GM12878 (cell line): ENCODE results near the gene BCO1. TPM values are rescaled to one million over a fixed set of nuclear protein-coding genes. Genes with fewer than 3 reads are reported as not detected.
A peak's percentile ranks its signal among the peaks of the same experiment; 100 is the strongest.

Experiments used
- ATAC-seq: fragments of 200-7000 bp; cut with Tn5 transposase; 3 replicates; pipeline ENCODE4 v1.9.1; 2020; ENCODE audit warnings: mild to moderate bottlenecking, moderate library complexity
- Bru-seq: library from RNA; stranded (reverse); fragments of 400-500 nt; gene quantifications from one replicate; lab custom pipeline; 2021; lab: Mats Ljungman, UMichigan
- BruChase-seq, 2 experiments: library from RNA; stranded (reverse); fragments of 400-500 nt; gene quantifications; one replicate each; lab custom pipeline; 2021; lab: Mats Ljungman, UMichigan
- BruUV-seq: library from RNA; stranded (reverse); fragments of 400-500 nt; replicated peaks from 2 replicates; lab custom pipeline; 2021; lab: Mats Ljungman, UMichigan
- CTCF ChIA-PET: fragments of 300-600 bp; sonication (Branson Sonifier 250); formaldehyde crosslinking; extraction: SDS; loops from one replicate; lab custom pipeline; 2021; ENCODE audit warnings: inconsistent platforms; lab: Yijun Ruan, JAX
- POLR2A ChIA-PET: fragments of 350-600 bp; formaldehyde crosslinking; extraction: SDS; loops from one replicate; lab custom pipeline; 2021; ENCODE audit warnings: inconsistent platforms; lab: Charles Lee
- RAD21 ChIA-PET: fragments of 300-600 bp; sonication (Branson Sonifier 250); formaldehyde crosslinking; loops from one replicate; lab custom pipeline; 2023; ENCODE audit warnings: antibody characterized with exemption; ENCODE audit not compliant: unreplicated experiment; lab: Charles Lee
- SMC1A ChIA-PET: fragments of 300-600 bp; sonication (Branson Sonifier 250); formaldehyde crosslinking; loops from one replicate; lab custom pipeline; 2023; ENCODE audit not compliant: unreplicated experiment, uncharacterized antibody; lab: Charles Lee
- DNase-seq: peaks from one replicate; pipeline ENCODE4 v3.0.0-alpha.2; 2011; ENCODE audit warnings: low read depth, low spot score
- FAIRE-seq: peaks from 3 replicates; lab custom pipeline; 2011; peaks lifted over from hg19 to GRCh38; lab: Jason Lieb, UNC
- H2AFZ ChIP-seq: 2 replicates; pipeline ENCODE4 v1.6.0; 2011; ENCODE audit warnings: low read depth, low read length, control low read depth; ENCODE audit not compliant: control insufficient read depth
- H3K27ac ChIP-seq: 2 replicates; pipeline ENCODE4 v1.5.1; 2011; ENCODE audit warnings: control low read depth; ENCODE audit not compliant: control insufficient read depth, insufficient read depth
- H3K27me3 ChIP-seq, 2 experiments: replicated peaks in 1 of 2; 2 replicates each; pipeline versions ENCODE4 v1.6.0 to v1.6.1; 2011; ENCODE audit warnings: low read length in 1 of 2; ENCODE audit not compliant: control insufficient read depth in 2 of 2, insufficient read depth in 2 of 2
- H3K36me3 ChIP-seq, 2 experiments: 2 replicates each; pipeline ENCODE4 v1.5.1; 2011; ENCODE audit warnings: low read length in 1 of 2; ENCODE audit not compliant: control insufficient read depth in 2 of 2, insufficient read depth in 2 of 2
- H3K4me1 ChIP-seq: 2 replicates; pipeline ENCODE4 v1.6.1; 2011; ENCODE audit warnings: mild to moderate bottlenecking, low read length, moderate library complexity, mixed read lengths; ENCODE audit not compliant: control insufficient read depth, insufficient read depth
- H3K4me2 ChIP-seq: 2 replicates; pipeline ENCODE4 v1.6.0; 2011; ENCODE audit warnings: control low read depth; ENCODE audit not compliant: control insufficient read depth, insufficient read depth
- H3K4me3 ChIP-seq: fragments of 200-600 bp; sonication (generic); 2 replicates; pipeline ENCODE4 v1.5.1; 2016
- H3K79me2 ChIP-seq: 2 replicates; pipeline ENCODE4 v1.6.0; 2011; ENCODE audit warnings: low read length; ENCODE audit not compliant: control insufficient read depth, insufficient read depth
- H3K9ac ChIP-seq: 2 replicates; pipeline ENCODE4 v1.8.0; 2011; ENCODE audit warnings: low read length, control low read depth, mixed read lengths; ENCODE audit not compliant: control insufficient read depth, insufficient read depth
- H3K9me3 ChIP-seq: replicated peaks from 3 replicates; pipeline ENCODE4 v1.5.1; 2011; ENCODE audit warnings: mild to moderate bottlenecking, low read length; ENCODE audit not compliant: control insufficient read depth, insufficient read depth
- H4K20me1 ChIP-seq: 2 replicates; pipeline ENCODE4 v1.6.0; 2011; ENCODE audit not compliant: control insufficient read depth, insufficient read depth
- BMI1 ChIP-seq: fragments of 450-650 bp; IDR thresholded peaks from 2 replicates; pipeline ENCODE4 v1.6.1; 2016; ENCODE audit warnings: mild to moderate bottlenecking, moderate library complexity, borderline replicate concordance
- ZNF384 ChIP-seq: IDR thresholded peaks from 2 replicates; pipeline ENCODE4 v1.6.1; 2012; ENCODE audit warnings: low read depth, mild to moderate bottlenecking, low read length, improper control_type of control experiment, borderline replicate concordance
- WGBS: methylation state at CpG from one replicate; pipeline ENCODE4 v1.1.6; 2016; ENCODE audit warnings: low lambda C conversion rate; ENCODE audit not compliant: insufficient replicate concordance, insufficient coverage; ENCODE audit errors: missing lambda C conversion rate; 5-methylcytosine and 5-hydroxymethylcytosine counted together
- in situ Hi-C: fragments of 300-500 bp; cut with MboI; formaldehyde crosslinking; loops from 9 replicates; pipeline ENCODE4 v1.14.3; 2018; ENCODE audit warnings: mixed read lengths
- intact Hi-C: fragments of 100-400 bp; cut with micrococcal nuclease; formaldehyde crosslinking; loops from one replicate; pipeline ENCODE4 v1.14.2; 2022; ENCODE audit not compliant: unreplicated experiment
- long read RNA-seq, 2 experiments: library from polyadenylated mRNA; unstranded; transcript quantifications; one replicate each; pipeline ENCODE4 v2.0.0, GENCODE V29; 2019 to 2020
- polyA minus RNA-seq, 3 experiments: library from RNA; depleted of rRNA, polyadenylated mRNA; stranded (reverse); fragments of >200 nt; gene quantifications; 2 replicates each; pipeline ENCODE4 v1.2.3, GENCODE V29; 2011
- polyA plus RNA-seq, 11 experiments: library from polyadenylated mRNA; depleted of rRNA in 4 of 11; unstranded in 6 of 11; stranded (reverse) in 5 of 11; fragments of >200 nt; fragmentation: Nextera tagmentation in 4 of 11; fragmentation: Illumina TruSeq in 1 of 11; extraction: Ambion mirVana in 4 of 11; extraction: Trizol in 1 of 11; gene quantifications; 1 replicate in 1 of 11; 2 replicates in 10 of 11; pipeline versions ENCODE4 v1.2.1 to v1.2.3, GENCODE V29; 2011 to 2016; ENCODE audit warnings: inconsistent platforms in 2 of 11, missing spikeins in 2 of 11, low read depth in 1 of 11
- total RNA-seq, 4 experiments: library from RNA; depleted of rRNA in 3 of 4; stranded (reverse); fragments of >200 nt in 3 of 4; fragmentation: Illumina TruSeq in 1 of 4; extraction: Trizol in 1 of 4; gene quantifications; 2 replicates each; pipeline versions ENCODE4 v1.2.1 to v1.2.3, GENCODE V29; 2013 to 2021

BCO1 gene, protein sequence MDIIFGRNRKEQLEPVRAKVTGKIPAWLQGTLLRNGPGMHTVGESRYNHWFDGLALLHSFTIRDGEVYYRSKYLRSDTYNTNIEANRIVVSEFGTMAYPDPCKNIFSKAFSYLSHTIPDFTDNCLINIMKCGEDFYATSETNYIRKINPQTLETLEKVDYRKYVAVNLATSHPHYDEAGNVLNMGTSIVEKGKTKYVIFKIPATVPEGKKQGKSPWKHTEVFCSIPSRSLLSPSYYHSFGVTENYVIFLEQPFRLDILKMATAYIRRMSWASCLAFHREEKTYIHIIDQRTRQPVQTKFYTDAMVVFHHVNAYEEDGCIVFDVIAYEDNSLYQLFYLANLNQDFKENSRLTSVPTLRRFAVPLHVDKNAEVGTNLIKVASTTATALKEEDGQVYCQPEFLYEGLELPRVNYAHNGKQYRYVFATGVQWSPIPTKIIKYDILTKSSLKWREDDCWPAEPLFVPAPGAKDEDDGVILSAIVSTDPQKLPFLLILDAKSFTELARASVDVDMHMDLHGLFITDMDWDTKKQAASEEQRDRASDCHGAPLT
- total RNA-seq (2013; cell fraction: nucleolus; rRNA removed): not detected in 2 replicates
- total RNA-seq (2014; rRNA removed) (not detected in 2 replicates), total RNA-seq (2014; rRNA removed; fragmentation: Illumina TruSeq; extraction: Trizol) (not detected in 2 replicates), total RNA-seq (2021) (not detected in 2 replicates), polyA plus RNA-seq (2011; rRNA removed) (0.12 and 0.14 TPM in 2 replicates), polyA plus RNA-seq (2014; fragmentation: Illumina TruSeq; extraction: Trizol) (not detected in 2 replicates), polyA plus RNA-seq (2014; fragmentation: Nextera tagmentation; extraction: Ambion mirVana) (under 1 TPM; 0.09 to 0.21 TPM), polyA plus RNA-seq (2014; rRNA removed) (not detected in 2 replicates), polyA plus RNA-seq (2016; fragmentation: Nextera tagmentation; extraction: Ambion mirVana) (not detected), polyA minus RNA-seq (2011; rRNA and poly(A)+ RNA removed) (not detected in 2 replicates), Bru-seq, nascent RNA (percentile 6 among the genes with signal in this experiment), BruChase-seq, experiment 1, labeled RNA remaining after a 6-hour chase (not detected), BruChase-seq, experiment 2, labeled RNA remaining after a 2-hour chase (percentile 4 among the genes with signal in this experiment)
- not detected for polyA plus RNA-seq (2011; ENCODE audit: low read depth)
- 0.17 and 0.18 TPM in 2 replicates for polyA plus RNA-seq (2011; cell fraction: cytosol; rRNA removed)
- polyA plus RNA-seq (2011; cell fraction: nucleus; rRNA removed): 0.10 and 0.36 TPM in 2 replicates
- polyA plus RNA-seq (2012): not detected in 2 replicates
- not detected in 2 replicates for polyA minus RNA-seq (2011; cell fraction: cytosol; rRNA and poly(A)+ RNA removed)
- polyA minus RNA-seq (2011; cell fraction: nucleus; rRNA and poly(A)+ RNA removed): 0.24 TPM in 1 of 2 replicates, not detected in the other
- long read RNA-seq, experiment 1: 0 reads
- long read RNA-seq, experiment 2, partial matches to known transcripts: 0 of 2 reads
- long read RNA-seq, experiment 2, other reads (novel, unspliced or antisense): 0 of 2 reads

DNA sequence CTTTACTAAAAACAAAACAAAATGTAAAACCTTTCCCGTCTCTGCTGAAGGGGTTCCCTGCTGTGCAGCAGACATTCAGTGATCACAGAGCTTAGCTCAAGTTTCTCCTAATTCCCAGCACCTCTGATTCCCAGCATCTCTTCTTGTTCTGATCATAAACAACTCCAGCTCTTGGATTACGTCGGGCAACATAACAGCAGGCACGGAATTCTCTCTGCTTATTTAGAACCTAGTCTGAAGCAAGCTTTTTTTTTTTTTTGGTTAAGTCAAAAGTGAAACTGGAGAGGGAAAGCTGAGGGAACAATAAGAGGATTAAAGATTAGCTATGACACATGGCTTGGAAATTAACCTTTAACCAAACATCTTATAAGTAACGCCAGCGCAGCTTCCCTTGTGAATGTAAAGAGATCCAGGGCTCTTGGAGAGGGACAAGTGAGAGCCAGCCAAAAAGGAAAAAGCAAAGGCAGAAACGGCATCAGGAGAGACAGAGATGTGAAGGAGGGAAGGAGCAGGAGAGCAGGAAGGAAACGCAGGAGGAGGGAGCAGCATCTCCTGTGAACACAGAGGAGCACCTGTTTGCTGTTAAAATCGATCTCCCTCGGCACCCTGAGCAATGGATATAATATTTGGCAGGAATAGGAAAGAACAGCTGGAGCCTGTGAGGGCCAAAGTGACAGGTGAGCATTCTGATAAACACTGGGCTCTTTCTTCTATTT is at the start of gene BCO1:
Gene BCO1, plus strand, starts transcription at position 394 of the 716 bp plus-strand sequence. Its CDS starts 220 bp downstream, at position 614.
- TF ChIP-seq BMI1 (no peak), ZNF384 (peak; percentile 42; the same call in 1 of the 2 replicates)
- 0 out of 2 replicates have a peak within 1 kb of the TSS, but pooled peaks have one; percentile 2 for H3K4me3 ChIP-seq
- DNase-seq: no peak
- CTCF ChIA-PET: interaction anchor here (0.9 kb wide), 2 partner anchors 33 to 96 kb away, joined by 3 to 4 read pairs; no protein-coding TSS in a partner anchor
- peak; percentile 44 for FAIRE-seq
- SMC1A ChIA-PET: interaction anchor here (1.0 to 1.3 kb wide), 2 partner anchors 8 to 20 kb away, joined by 3 read pairs; no protein-coding TSS in a partner anchor
- H3K27me3 ChIP-seq: no peaks in the 10 kb centered on the region
- no TSS peak for BruUV-seq
- H4K20me1 ChIP-seq: no peaks in the 10 kb centered on the region
- no peaks in the 10 kb centered on the region for H3K9me3 ChIP-seq
- WGBS: 24% methylated on average over 10 of the region's 10 CpGs
- H3K79me2 ChIP-seq: no peaks in the 10 kb centered on the region
- H3K4me1 ChIP-seq: no peaks in the 10 kb centered on the region
- no peak within 1 kb of the TSS; the same call in 1 of the 2 replicates for H3K4me2 ChIP-seq
- ATAC-seq: no peak
- H3K36me3 ChIP-seq: no peaks in the 10 kb centered on the region
- no peak within 1 kb of the TSS for H3K9ac ChIP-seq
- RAD21 ChIA-PET: no interaction called here
- POLR2A ChIA-PET: no interaction called here
- in situ Hi-C loops (no loop called here), intact Hi-C loops (no loop called here)
- peak within 1 kb of the TSS; percentile 44; the same call in 1 of the 2 replicates for H2AFZ ChIP-seq
- no peak within 1 kb of the TSS for H3K27ac ChIP-seq
